SK-N-MC (cell line): Measurements from ENCODE around the gene TMEM225.

Source experiments
- EZH2 ChIP-seq: fragments of 200-600 bp; sonication (generic); IDR thresholded peaks from one replicate; pipeline ENCODE4 v1.6.1; 2017; ENCODE audit warnings: antibody characterized with exemption
- FOXP2 ChIP-seq: optimal IDR thresholded peaks from 2 replicates; pipeline ENCODE3; 2011; ENCODE audit warnings: mild to moderate bottlenecking, moderate library complexity; ENCODE audit not compliant: insufficient read depth; ENCODE audit errors: extremely low read length, control extremely low read depth
- POLR2AphosphoS5 ChIP-seq: IDR thresholded peaks from 2 replicates; pipeline ENCODE4 v1.6.1; 2012; ENCODE audit warnings: mild to moderate bottlenecking, low read depth, low read length, borderline replicate concordance

DNA sequence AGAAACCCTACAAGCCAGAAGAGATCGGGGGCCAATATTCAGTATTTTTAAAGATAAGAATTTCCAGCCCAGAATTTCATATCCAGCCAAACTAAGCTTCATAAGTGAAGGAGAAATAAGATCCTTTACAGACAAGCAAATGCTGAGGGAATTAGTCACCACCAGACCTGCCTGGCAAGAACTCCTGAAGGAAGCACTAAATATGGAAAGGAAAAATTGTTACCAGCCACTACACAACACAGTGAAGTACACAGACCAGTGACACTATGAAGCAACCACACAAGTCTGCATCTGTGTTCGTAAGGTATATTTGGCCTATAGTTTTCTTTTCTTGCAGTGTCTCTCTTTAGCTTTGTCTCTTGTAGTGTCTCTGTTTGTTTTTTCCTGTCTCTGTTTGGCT, 29.0 kb downstream of the TMEM225 start:
- no peak for TF ChIP-seq POLR2AphosphoS5
- no peak for TF ChIP-seq EZH2
- no peak for TF ChIP-seq FOXP2
